ENCODE results near the gene CPXM2. TPM values are rescaled to one million over a fixed set of nuclear protein-coding genes. Genes with fewer than 3 reads are reported as not detected.

CPXM2 gene
- total RNA-seq, 1 donor from 2014 or later: 17.9 TPM

Other genes with a start within 250 kb of the CPXM2 start
- not detected for gene GPR26, start 225.5 kb downstream of the CPXM2 start, total RNA-seq
- 53.1 TPM for gene CHST15, start 201.8 kb upstream of the CPXM2 start, total RNA-seq

All from mesenteric fat pad (tissue), 1 donor.